ENCODE measurements around the gene MAP3K6. TPM values are rescaled to one million over a fixed set of nuclear protein-coding genes. Genes with fewer than 3 reads are reported as not detected.

MAP3K6 gene
- polyA plus RNA-seq, 1 donor from 2014 or later, result 4.4 TPM

DNA sequence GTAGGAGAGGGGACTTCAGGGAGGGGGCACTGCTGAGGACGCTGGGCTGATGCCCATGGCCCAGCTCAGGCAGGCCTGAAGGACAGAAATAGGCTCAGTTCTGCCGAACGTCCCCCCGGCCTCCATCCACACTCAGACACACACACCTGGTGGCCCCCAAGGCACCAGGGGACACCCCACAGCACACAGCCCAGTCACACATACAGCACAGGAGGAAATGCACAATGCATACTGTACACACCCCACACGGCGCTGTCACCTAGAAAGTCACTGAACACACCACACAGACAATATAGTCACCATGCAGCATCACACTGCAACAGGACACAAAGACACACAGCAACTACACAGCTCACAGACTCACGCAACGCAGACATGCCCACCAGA, 24.4 kb downstream of the MAP3K6 start:
- no peak overlapping the region for H3K4me2 ChIP-seq (ENCODE audit: low read length)
- H3K79me2 ChIP-seq (replicated peaks; ENCODE audit: insufficient read depth, low read length), result no peaks in the 10 kb centered on the region
- TF ChIP-seq SMC3 (conservative IDR thresholded peaks at IDR 0.05; ENCODE audit: poor library complexity) (no peak), TAF1 (IDR thresholded peaks at IDR 0.05; ENCODE audit: low read depth) (no peak), EP300 (conservative IDR thresholded peaks at IDR 0.05; ENCODE audit: poor library complexity, severe bottlenecking) (no peak), MXI1 (conservative IDR thresholded peaks at IDR 0.05; ENCODE audit: poor library complexity, severe bottlenecking) (no peak), EZH2 (IDR thresholded peaks at IDR 0.05; ENCODE audit: borderline replicate concordance, insufficient read depth, low read length, poor library complexity, severe bottlenecking) (no peak), RAD21 (conservative IDR thresholded peaks at IDR 0.05) (no peak), POLR2AphosphoS5 (IDR thresholded peaks at IDR 0.05) (no peak)
- TF ChIP-seq, protein P1, sequence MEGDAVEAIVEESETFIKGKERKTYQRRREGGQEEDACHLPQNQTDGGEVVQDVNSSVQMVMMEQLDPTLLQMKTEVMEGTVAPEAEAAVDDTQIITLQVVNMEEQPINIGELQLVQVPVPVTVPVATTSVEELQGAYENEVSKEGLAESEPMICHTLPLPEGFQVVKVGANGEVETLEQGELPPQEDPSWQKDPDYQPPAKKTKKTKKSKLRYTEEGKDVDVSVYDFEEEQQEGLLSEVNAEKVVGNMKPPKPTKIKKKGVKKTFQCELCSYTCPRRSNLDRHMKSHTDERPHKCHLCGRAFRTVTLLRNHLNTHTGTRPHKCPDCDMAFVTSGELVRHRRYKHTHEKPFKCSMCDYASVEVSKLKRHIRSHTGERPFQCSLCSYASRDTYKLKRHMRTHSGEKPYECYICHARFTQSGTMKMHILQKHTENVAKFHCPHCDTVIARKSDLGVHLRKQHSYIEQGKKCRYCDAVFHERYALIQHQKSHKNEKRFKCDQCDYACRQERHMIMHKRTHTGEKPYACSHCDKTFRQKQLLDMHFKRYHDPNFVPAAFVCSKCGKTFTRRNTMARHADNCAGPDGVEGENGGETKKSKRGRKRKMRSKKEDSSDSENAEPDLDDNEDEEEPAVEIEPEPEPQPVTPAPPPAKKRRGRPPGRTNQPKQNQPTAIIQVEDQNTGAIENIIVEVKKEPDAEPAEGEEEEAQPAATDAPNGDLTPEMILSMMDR (IDR thresholded peaks at IDR 0.05; ENCODE audit: poor library complexity, severe bottlenecking), result no peak
- TF ChIP-seq, protein P2, sequence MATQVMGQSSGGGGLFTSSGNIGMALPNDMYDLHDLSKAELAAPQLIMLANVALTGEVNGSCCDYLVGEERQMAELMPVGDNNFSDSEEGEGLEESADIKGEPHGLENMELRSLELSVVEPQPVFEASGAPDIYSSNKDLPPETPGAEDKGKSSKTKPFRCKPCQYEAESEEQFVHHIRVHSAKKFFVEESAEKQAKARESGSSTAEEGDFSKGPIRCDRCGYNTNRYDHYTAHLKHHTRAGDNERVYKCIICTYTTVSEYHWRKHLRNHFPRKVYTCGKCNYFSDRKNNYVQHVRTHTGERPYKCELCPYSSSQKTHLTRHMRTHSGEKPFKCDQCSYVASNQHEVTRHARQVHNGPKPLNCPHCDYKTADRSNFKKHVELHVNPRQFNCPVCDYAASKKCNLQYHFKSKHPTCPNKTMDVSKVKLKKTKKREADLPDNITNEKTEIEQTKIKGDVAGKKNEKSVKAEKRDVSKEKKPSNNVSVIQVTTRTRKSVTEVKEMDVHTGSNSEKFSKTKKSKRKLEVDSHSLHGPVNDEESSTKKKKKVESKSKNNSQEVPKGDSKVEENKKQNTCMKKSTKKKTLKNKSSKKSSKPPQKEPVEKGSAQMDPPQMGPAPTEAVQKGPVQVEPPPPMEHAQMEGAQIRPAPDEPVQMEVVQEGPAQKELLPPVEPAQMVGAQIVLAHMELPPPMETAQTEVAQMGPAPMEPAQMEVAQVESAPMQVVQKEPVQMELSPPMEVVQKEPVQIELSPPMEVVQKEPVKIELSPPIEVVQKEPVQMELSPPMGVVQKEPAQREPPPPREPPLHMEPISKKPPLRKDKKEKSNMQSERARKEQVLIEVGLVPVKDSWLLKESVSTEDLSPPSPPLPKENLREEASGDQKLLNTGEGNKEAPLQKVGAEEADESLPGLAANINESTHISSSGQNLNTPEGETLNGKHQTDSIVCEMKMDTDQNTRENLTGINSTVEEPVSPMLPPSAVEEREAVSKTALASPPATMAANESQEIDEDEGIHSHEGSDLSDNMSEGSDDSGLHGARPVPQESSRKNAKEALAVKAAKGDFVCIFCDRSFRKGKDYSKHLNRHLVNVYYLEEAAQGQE (IDR thresholded peaks at IDR 0.05; ENCODE audit: borderline replicate concordance), result no peak
- no peaks in the 10 kb centered on the region for H3K9me3 ChIP-seq (ENCODE audit: low read length)
- no peaks in the 10 kb centered on the region for H3F3A ChIP-seq (ENCODE audit: insufficient read depth, low read length, poor library complexity, severe bottlenecking)
- no peaks in the 10 kb centered on the region for H3K27me3 ChIP-seq (ENCODE audit: insufficient read depth, low read depth, low read length)
- no peak overlapping the region for H3K9ac ChIP-seq (ENCODE audit: low read length)
- H2AFZ ChIP-seq (ENCODE audit: low read depth, low read length), result no peak overlapping the region
- H3K27ac ChIP-seq (ENCODE audit: low read length), result no peak overlapping the region
- H4K20me1 ChIP-seq (ENCODE audit: insufficient read depth), result no peaks in the 10 kb centered on the region
- H3K9me2 ChIP-seq (ENCODE audit: insufficient read depth, low read length), result no peaks in the 10 kb centered on the region
- no peaks in the 10 kb centered on the region for H3K36me3 ChIP-seq (ENCODE audit: insufficient read depth, low read length)
- no peak overlapping the region for H3K4me3 ChIP-seq (ENCODE audit: low read length)

DNA sequence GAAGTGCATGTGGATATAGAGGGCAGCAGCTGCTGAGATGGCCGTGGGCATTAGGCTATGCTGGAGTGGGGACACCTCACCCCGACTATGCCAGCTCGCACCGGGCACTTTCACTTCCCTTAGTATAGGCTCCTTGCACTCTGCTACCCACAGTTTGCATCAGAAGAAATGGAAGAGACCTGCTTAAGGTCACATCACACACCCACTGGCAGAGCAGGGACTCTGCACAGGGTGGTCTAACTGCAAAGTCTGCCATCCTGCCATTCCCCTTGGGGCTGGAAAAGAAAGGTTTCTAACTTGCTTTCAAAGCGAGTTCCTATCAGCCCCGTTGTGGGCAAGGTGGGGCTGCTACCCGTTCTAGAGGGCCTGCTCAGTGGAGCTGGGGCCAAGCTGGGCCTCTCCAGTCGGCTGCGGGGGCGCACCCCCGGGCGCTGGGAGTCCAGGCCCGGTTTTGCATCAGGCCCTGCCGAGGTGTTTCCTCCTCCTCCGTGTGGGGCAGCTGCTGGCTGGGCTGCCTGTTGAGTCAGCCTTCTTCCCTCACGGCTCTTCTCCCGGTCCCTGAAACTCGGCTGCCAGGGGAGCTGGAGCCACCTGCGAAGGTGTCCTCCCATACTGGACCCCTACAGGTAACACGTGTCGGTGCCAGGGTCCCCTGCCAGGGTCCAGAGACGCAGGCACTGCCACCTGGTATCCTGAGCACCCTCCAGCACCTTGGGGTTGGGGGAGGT, 25.1 kb downstream of the MAP3K6 start, which contains the start of gene SYTL1:
Gene SYTL1, plus strand, starts transcription at position 498 of the 728 bp plus-strand sequence. CDS start 3,313 bp downstream, outside the sequence.
- Histone ChIP-seq H3K9me3 (ENCODE audit: low read length) (no peaks in the 10 kb centered on the region), H3K9me2 (ENCODE audit: insufficient read depth, low read length) (no peaks in the 10 kb centered on the region), H3K27me3 (ENCODE audit: insufficient read depth, low read depth, low read length) (no peaks in the 10 kb centered on the region), H3K79me2 (replicated peaks; ENCODE audit: insufficient read depth, low read length) (no peaks in the 10 kb centered on the region), H3K4me3 (ENCODE audit: low read length) (no peak within 1 kb of the TSS), H3K4me2 (ENCODE audit: low read length) (no peak within 1 kb of the TSS), H2AFZ (ENCODE audit: low read depth, low read length) (no peak within 1 kb of the TSS), H3K36me3 (ENCODE audit: insufficient read depth, low read length) (no peaks in the 10 kb centered on the region), H3F3A (ENCODE audit: insufficient read depth, low read length, poor library complexity, severe bottlenecking) (no peaks in the 10 kb centered on the region), H3K9ac (ENCODE audit: low read length) (no peak within 1 kb of the TSS), H4K20me1 (ENCODE audit: insufficient read depth) (no peaks in the 10 kb centered on the region), H3K27ac (ENCODE audit: low read length) (no peak within 1 kb of the TSS)
- TF ChIP-seq MXI1 (conservative IDR thresholded peaks at IDR 0.05; ENCODE audit: poor library complexity, severe bottlenecking) (no peak), TAF1 (IDR thresholded peaks at IDR 0.05; ENCODE audit: low read depth) (no peak)

All from neural cell (in vitro differentiated cells).